Pulmonary artery endothelial cell (primary cell): ENCODE measurements around the gene ENPP7. TPM values are rescaled to one million over a fixed set of nuclear protein-coding genes. Genes with fewer than 3 reads are reported as not detected.

Experiments
- DNase-seq: peaks from one replicate; pipeline ENCODE4 v3.0.0-alpha.2; 2011; ENCODE audit warnings: low read depth, low spot score
- total RNA-seq: library from RNA; depleted of rRNA; stranded (reverse); fragments of >200 nt; gene quantifications from 2 replicates; pipeline ENCODE4 v1.2.3, GENCODE V29; 2014

Gene ENPP7
- total RNA-seq, 1 donor from 2014 or later, result not detected

DNA sequence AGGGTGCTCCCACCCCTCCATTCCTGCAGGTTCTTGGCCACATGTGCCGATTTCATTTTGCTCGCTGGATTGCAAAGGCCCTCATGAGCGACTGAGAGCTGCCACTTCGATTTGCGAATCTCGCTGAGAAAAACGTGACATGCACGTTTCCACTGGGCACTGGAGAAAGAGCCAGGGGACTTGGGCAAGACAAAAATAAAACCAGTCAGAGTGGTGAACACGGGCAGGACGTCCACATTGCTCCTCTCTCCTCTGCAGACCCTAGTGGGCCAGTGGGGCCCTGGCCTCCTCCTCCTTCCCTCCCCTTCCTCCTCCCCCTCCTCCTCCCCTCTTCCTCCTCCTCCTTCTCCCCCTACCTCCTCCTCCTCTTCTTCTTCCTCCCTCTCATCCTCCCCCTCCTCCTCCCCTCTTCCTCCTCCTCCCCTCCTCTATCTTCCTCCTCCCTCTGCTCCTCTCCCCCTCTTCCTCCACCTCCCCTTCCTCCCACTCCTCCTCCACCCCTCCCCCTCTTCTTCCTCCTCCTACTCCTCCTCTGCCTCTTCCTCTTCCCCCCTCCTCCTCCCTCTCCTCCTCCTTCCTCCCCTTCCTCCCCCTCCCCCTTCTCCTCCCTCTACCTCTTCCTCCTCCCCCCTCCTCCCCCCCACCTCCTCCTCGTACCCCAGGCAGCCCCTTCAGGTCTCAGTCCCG, 28.1 kb upstream of the ENPP7 start:
- DNase-seq, result no peak

DNA sequence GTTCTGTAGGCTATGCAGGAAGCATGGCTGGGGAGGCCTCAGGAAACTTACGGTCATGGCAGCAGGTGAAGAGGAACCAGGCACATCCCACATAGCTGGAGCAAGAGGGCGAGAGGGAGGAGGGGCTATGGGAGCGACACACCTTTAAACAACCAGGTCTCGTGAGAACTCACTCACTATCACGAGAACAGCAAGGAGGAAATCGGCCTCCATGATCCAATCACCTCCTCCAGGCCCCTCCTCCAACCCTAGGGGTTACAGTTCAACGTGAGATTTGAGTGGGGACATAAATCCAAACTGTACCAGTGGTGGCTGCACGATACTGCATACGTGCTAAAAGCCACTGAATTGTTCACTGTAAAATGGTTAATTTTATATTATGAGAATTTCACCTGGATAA, 26.1 kb upstream of the ENPP7 start:
- no peak for DNase-seq

DNA sequence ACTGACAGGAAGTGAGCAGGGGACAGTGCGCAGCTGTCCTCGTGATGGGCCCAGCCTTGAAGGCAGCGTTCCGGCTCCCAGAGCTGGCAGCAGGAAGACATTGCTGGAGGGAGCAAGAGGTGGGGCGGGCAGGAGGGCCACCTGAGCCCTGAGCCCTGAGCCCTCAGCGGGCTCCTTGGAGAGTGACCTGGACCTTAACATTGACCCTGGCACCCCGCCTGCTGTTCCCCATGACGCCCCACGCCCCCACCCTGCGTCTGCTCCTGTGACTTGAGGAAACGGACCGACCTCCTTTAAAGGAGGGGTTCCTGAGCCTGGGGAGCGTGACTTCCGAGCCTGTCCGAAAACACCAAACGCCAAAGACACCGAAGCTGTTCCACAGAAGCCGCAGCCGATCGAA, 25.1 kb upstream of the ENPP7 start:
- DNase-seq, result no peak

DNA sequence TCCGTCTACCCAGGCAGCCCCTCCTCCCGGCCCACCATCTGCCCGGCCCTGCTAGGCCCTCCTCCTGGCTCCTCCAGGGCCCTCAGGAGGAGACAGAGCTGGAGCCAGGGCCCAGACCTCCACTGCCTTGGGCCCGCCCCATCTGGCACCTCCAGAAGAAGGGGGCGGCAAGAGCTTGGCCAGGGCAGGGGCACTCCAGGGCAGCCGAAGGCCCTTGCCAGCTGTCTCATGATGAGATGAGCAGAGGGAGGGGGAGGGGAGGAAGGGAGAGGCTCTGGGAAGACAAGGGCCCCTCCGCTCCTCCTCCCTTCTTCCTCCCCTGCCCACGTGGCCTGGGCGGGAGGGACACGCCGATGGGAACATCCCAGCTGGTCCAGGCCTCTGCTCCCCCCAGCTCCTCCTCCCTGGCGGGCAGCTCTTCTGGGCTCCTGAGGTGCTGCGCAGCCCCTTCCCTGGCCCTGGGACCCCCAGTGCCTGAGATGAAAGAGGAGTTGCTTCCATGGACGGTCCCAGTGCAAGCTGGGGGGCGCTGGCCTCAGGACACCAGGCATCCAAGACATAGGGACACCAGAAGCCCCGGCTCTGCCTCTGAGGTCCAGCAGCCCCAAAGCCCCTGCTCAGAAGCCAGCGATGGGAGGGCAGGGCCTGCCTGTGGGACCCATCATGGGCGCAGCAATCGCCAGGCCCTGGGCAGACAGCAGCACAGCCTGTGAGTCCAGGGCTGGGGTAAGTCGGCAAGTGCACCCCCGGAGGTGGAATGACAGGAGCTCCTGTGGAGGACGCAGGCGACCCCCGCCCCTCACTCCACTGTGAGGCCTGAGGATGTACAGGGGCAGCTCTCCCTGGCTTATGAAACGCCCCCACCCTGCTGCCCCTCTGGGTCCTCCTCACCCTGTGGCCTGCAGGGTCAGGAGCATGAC, 23.6 kb upstream of the ENPP7 start:
- DNase-seq, result no peak

DNA sequence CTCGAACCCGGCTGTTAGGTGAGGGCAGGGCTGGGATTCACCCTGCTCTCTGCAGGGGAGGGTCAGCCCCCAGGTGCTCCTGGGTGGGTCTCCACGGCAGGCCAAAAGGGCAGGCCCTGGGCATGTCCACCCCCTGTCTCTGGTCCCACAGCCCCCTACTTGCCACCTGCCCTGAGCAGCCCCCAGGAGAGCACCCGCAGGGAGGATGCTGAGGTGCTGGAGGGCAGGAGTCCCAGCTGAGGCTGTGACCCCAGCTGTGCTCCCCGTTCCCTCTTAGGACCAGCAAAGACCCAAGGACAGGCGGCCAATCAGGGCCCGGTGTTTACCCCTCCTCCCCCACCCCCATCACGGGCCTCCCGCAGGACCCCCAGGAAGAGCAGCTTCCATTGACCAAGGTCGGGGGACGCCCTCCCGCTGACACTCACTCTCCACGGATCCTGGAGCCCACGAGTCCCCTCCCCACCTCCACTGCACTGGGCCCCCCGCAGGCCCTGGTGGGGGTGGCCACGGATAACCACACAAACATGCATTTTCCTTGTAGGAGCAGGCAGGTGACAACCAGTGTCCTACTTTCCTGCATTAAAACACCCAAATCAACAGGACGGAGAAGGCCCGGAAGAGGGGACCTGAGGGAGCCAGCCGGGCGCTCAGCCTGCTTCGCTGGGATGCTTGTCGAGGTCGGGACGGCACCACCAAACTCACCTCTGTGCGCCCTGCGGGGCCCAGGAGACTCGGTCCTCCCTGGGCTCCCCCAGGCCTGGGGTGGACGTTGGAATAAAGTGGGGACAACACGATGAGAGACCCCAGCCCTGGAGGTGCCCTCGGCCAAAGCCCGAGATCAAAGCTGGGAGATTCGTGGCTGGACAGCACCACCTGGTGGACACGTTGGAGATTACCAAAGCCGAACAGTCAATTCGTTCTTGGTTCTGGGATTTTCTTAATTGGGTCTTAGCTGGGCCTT, 22.5 kb upstream of the ENPP7 start:
- DNase-seq, result no peak

DNA sequence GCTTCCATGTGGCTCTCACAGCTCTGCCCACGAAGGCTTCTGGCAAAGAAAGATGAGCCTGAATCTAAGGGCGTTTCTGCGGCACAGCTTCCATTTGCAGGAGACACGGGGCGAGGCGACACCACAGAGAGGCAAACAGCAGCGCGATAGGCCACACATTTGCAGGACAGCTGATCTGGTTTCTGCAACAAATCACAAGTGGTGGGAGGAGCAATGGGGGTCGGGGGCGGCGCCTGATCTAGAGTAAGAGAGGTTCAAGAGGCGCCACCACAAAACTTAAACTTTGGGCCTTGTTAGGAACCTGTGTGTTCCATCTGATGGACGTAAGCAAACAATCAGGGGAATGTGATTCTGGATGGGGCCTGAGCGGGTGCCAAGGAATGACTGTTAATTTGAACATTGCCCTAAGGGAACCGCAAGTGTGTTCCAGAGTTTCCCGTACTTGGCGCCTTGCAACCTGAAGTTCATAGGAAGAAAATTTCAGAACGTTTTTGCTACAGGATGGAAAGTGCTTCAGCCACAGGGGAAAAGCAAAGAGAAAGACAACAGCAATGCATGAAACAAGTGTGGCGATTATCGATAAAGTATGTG, 18.9 kb upstream of the ENPP7 start:
- DNase-seq, result no peak

DNA sequence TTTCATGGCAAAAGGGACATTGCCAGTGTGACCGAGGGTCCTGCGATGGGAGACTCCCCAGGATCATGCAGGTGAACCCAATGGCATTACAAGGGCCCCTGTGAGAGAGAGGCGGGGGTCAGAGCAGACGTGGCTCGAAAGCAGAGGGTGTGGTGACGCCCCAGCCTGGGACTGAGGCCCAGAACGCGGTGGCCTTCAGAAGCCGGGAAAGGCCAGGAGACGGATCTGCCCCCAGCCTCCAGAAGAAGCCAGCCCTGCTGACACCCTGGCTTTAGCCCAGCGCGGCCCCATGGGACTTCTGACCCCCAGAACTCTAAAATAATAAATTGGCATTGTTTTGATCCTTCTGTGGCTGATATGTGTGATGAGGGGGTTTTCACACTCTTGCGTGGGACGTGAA, 17.4 kb upstream of the ENPP7 start:
- no peak for DNase-seq

DNA sequence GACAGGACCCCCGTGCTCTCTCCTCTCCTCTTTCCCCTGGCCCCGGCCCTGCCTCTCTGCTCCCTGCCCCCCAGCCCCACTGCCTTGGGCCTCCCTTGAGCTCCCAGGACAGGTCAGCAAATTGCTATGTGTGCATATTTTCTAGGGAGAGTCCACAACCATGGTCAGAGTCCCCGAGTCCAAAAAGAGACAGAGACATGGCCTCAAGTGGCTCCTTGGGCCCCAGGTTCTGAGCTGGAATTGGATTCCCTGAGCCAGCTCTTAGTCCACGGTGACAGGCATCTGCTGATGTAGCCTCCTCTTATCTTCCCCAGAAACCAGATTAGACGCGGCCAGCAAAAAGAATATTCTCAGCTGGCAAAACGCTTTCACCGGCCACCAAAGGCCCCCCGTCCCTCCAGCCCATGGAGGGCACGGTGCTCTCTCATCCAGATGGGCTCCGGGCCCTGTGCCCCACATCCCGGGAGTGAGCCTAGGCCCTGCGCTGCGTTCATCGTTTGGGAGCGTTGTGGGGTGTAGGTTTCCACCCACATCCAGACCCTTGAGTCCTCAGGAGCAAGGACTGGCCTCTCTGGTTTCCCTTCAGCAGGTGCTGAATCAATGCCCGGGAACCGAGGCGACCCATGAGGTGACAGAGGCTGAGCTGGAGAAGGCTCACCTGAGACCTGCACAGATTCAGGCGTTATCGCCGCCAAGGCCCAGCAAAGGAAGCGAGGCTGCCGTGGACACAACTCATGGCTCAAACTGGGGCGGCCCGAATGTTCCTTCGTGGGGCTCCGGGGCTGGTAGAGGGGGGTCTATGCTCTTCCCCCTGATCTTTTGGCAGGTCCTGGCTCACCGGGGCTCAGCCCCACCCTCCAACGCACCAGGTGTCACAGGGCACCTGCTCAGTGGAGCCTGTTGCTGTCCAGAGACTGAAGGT, 16.3 kb upstream of the ENPP7 start:
- DNase-seq, result no peak

DNA sequence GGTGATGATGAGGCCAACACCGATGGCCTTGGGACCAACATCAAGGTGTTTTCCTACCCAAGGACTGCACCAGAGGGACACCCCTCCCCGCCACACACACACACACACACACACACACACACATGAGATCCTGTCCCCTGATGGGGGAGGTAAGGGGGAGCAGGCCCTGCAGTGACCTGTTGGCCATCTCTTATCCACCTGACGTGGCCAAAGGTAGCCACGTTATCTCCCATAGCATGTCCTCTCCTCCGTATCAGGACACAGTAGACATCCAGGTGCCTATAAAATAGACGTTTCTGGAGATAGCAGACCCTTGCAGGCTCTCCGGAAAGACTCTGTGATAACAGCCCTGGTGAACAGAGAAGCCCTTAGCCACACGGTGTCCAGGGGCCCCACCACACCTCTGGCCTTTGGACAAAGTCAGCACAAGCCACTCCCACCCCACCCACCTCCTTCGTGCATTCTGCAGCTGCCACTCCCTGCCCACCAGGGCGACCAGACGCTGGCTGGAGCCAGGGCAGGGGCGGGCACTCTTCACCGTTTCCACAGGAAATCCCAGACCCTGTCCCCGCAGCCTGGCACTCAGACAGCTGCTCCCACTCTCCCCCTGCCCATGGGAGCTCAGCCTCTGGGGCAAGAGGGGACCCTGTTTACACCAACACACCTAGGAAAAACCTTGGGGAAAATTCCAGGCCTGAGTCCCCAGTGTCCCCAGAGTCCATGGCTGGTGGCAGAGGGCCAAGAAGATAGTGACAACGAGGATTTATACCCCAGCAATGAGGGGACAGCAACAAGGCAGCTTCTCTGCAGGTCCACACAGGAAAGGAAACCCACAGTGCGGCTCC, 15.4 kb upstream of the ENPP7 start:
- DNase-seq, result no peak

DNA sequence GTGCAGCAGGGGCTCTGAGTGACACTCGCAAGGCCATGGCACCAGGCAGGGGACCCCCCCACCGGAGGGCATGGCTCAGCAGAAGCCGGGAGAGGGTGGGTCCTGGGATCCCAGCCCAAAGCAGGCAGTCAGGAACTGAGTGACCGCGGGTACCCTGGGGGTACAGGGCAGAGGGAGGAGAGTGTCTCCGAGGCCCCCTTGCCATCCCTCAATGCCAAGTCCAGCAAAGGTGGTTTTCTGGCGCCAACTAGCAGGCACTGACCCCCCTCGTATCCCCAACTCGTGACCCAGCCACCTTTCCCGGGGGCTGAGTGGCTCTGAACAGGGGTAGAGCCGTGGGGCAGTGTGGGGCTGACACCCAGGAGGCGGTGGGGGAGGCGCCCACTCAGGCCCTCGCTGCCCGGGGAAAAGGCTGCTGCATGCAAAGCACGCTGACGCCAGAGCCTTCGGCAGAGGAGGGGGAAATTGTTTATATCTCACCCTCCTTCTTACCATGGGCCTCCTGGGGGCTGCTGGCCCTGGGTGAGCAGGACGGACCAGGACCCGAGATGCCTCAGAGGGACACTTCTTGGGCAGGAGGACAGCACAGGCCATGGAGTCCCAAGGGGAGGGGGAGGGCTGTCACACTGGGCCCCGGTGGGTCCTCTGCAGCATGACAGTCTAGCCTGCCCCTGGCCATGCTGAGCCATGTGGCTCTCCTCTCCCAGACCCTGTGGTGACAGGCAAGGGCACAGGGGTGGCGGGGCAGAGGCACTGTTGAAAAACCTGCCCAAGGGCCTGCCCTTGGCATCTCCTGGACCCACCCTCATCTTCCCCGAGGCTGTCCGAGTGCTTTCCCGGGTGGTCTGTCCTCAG, 14.6 kb upstream of the ENPP7 start:
- DNase-seq, result no peak

DNA sequence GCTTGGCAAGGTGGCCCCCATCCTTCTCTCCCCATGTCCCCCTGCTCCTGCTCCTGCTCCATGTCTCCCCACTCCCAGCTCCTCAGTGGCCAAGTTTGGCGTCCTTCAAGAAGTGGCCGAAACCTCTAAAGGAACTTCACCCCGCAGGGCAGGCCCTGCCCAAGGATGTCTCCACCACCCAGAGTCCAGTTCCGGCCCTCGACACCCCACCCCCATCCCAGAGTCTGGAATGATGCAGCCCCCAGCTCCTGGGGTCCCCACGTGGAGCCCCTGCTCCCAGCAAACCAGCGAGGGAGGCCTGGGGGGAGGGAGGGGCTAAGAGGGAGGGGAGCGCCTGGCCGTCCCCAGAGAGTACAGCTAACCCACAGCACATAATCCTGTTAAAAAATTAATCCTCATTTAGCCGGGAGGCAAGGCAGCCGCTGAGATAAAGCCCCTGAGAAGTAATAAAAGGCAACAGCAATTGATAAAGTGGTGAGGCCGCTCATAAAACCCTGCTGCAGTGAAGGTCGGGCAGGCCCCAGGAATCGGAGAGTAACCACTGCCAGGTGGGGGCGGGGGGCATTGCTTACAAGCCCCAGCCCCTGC, 9.9 kb upstream of the ENPP7 start:
- no peak for DNase-seq

DNA sequence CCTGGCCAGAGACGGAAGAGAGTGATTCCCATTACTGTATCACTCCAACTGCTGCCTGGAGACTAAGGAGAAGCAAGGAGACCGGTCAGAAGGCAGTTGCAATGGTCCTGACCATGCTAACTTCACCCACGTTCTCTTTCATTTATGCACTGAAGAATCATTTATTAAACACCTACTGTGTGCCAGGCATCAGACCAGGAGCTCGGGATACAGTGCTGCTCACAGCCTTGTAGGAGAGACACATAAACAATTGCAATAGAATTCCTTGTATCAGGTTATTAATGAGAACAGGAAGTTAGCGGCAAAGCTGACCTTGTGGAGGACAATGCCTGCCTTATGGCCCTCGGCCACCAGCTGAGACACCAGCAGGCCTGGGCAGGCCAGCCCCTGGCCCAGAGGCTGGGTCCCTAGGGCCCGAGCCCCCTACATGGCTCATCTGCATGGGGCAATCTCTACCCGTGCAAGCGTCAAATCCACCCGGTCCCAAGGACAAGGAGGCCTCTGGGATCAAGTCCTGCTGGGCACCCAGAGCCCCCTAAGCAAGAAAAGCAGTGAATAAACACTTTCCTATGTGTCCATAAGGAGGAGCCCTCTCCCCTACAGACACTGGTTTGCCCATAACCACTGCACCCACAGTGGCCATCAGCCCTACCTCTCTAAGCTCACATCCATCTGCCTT, 8.6 kb upstream of the ENPP7 start:
- DNase-seq, result no peak

DNA sequence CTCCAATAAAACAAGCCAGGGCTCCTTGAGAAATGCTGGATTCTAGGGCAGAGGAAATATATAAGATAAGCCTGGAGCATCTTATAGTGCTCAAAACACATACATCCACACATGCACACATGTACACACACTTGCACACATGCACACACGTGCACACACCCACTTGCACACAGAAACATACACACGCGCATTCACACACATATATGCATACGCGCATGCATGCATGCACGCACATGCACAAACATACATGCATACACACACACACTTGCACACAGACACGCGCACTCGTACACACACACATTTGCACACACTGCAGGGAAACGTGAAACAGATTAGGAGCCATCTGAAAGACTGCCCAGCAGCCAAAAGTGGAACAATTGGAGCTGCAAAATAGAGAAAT, 8.0 kb upstream of the ENPP7 start:
- no peak for DNase-seq

DNA sequence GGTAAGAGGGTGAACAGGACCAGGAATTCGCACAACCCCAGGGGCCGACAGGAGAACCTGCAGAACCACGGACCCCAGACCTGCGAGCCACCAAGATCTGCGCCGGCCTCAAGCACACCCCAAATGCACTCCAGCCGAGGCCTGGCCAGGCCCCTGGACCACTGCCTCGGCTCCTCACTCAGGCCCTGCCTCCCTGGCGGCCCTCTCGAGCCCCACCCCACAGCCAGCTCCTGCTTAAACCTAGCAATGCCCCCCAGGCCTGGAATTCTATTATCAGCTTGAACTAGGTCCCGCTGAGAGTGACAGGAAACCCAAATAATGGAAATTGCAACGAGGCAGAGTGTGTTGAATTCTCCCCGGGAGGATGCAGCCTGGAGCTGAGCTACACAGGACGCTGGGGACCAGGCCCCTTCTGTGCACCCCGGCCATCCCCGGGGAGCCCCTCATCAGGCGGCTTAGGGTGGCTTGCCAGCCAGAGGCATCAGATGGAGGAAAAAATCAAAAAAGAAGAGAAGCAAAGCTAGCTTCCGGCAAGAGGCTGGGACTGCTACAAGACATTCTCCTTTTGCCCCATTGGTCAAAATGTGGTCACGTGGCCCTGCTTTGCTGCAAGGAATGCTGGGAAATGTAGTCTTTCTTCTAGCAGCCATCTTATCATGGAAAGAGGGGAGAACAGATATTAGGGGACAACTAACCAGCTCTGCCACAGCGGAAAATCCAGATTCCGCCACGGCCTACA, 2.4 kb upstream of the ENPP7 start:
- peak; percentile 50 for DNase-seq

DNA sequence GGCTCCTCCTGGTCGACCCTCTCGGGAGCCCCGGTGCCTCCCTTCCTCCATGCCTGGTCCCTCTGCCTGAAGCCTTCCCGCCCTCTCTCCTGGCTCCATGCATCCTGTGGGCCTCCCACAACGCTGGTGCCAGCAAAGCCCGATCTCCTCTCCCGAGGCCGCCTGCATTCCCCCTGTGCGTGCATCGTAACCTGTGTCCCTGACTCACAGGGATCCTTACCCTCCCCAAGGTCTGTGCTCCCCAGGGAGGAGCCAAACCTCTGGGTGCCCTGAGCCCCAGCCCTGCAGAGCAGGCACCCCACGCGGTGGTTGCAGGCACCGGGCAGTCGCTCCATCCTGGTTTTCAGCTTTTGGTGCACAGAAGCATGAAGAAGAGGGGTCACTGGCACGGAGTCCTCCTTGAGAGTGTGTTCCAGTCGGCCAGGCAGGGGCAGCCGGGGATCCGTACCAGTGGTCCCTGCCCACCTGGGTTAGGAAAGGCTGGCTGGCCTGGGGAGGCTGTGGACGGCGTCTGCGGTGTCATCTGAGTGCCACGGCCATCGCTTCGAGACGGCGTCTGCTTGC, 1.8 kb upstream of the ENPP7 start:
- no peak for DNase-seq

DNA sequence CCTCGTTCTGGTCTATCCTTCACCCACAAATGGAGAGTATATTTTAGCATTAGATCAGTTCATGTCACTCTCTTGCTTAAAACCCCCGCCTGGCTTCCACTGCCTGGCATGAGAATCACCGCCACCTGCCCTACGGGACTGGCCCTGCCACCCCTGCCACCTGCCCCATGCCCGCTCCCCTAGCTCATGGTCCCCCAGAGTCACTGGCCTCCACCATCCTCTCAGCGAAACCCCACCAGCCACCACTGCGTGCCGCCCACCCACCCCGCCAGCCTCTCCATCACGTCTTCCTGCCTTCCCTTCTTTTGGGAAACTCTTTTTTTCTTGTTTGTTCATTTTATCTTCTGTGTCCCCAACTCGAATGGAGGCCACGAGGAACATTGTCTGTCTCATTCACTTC, 982 bp upstream of the ENPP7 start:
- no peak for DNase-seq

DNA sequence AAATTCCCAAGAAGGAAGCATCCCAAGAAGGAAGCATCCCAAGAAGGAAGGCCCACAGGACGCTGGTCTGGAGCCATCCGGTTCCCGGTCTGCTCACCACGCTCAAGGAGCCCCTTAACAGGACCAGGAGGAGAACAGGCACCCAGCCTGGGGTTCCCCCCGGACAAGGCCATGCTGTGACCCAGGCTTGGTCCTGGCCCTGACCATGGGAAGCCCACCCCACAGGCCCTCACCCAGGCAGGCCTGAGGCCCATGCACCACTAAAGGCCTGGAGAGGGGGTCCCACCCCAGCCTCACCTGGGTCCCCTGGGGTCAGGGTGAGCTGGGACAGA, 340 bp upstream of the ENPP7 start:
- DNase-seq, result no peak
